Thoracic aorta (tissue), 2 donors: ENCODE measurements around the gene USP36. TPM values are rescaled to one million over a fixed set of nuclear protein-coding genes. Genes with fewer than 3 reads are reported as not detected.
"Not testable (repeated sequence)": the region's sequence is repeated elsewhere in the genome, so short reads cannot be mapped to it uniquely, and the experiment has no call there.

Experiments
- ATAC-seq: fragments of 150-250 bp; one replicate; pipeline ENCODE4 v1.8.0; 2017; ENCODE audit warnings: low read depth; ENCODE audit not compliant: insufficient number of reproducible peaks, low FRiP score
- DNase-seq: peaks from one replicate; pipeline ENCODE4 v3.0.0-alpha.2; 2020; ENCODE audit warnings: low spot score
- H3K27ac ChIP-seq, 2 donors: fragments of 200-600 bp; sonication (generic); 1 replicate in 1 of 2; 2 replicates in 1 of 2; pipeline ENCODE4 v1.5.1; 2016; ENCODE audit warnings: mild to moderate bottlenecking in 2 of 2, moderate library complexity in 2 of 2
- H3K27me3 ChIP-seq: fragments of 200-600 bp; sonication (generic); replicated peaks from 2 replicates; pipeline ENCODE4 v1.6.0; 2016; ENCODE audit warnings: mild to moderate bottlenecking; ENCODE audit not compliant: insufficient read depth
- H3K36me3 ChIP-seq: fragments of 200-600 bp; sonication (generic); one replicate; pipeline ENCODE4 v1.5.1; 2016
- H3K4me1 ChIP-seq, 2 donors: fragments of 200-600 bp; sonication (generic); 1 replicate in 1 of 2; 2 replicates in 1 of 2; pipeline versions ENCODE4 v1.5.1 to v1.6.0; 2016; ENCODE audit warnings: low read depth in 2 of 2, mild to moderate bottlenecking in 1 of 2; ENCODE audit not compliant: control insufficient read depth in 1 of 2
- H3K4me3 ChIP-seq: fragments of 200-600 bp; sonication (generic); 2 replicates; pipeline ENCODE4 v1.5.1; 2016; ENCODE audit warnings: mild to moderate bottlenecking
- H3K9me3 ChIP-seq: fragments of 200-600 bp; sonication (generic); 2 replicates; pipeline ENCODE4 v1.5.1; 2016
- total RNA-seq, 2 donors: library from RNA; depleted of rRNA; stranded (reverse); fragments of >200 nt; gene quantifications; one replicate each; pipeline versions ENCODE4 v1.1.0 to v1.2.3, GENCODE V29; 2016
- TF ChIP-seq, protein P1 (sequence below): fragments of 200-600 bp; sonication (generic); IDR thresholded peaks from one replicate; pipeline ENCODE4 v1.5.1; 2019; ENCODE audit warnings: antibody characterized with exemption

The USP36 gene
- total RNA-seq, 2 donors from 2014 or later = 40.3 to 95.9 TPM

DNA sequence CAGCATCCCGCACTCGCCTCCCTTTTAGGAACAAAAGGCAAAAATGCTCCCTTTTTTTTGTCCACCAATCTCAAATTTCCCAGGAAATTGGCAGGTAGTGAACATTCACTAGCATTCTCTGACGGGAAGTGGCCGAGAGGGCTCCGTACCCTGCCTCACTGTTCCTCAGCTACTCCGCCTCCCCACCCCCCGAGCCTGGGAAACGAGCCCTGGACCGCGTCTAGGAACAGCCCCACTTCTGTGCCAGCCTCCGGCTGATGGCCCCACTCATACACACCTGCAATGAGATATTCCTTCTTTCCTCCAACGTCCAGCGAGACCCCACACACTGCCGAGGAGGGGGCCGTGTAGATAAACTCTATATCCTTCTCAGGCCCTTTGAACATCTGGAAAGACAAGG, 30.0 kb upstream of the USP36 start:
- Histone ChIP-seq H3K27me3 (no peaks in the 10 kb centered on the region), H3K4me1 (peaks cover 22 to 35% of the 10 kb centered on the region in 2 donors), H3K36me3 (peaks cover 29% of the 10 kb centered on the region), H3K27ac (no peak overlapping the region), H3K4me3 (no peak overlapping the region), H3K9me3 (no peaks in the 10 kb centered on the region)
- TF ChIP-seq, protein P1, sequence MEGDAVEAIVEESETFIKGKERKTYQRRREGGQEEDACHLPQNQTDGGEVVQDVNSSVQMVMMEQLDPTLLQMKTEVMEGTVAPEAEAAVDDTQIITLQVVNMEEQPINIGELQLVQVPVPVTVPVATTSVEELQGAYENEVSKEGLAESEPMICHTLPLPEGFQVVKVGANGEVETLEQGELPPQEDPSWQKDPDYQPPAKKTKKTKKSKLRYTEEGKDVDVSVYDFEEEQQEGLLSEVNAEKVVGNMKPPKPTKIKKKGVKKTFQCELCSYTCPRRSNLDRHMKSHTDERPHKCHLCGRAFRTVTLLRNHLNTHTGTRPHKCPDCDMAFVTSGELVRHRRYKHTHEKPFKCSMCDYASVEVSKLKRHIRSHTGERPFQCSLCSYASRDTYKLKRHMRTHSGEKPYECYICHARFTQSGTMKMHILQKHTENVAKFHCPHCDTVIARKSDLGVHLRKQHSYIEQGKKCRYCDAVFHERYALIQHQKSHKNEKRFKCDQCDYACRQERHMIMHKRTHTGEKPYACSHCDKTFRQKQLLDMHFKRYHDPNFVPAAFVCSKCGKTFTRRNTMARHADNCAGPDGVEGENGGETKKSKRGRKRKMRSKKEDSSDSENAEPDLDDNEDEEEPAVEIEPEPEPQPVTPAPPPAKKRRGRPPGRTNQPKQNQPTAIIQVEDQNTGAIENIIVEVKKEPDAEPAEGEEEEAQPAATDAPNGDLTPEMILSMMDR = no peak
- ATAC-seq (no peak), DNase-seq (no peak)

DNA sequence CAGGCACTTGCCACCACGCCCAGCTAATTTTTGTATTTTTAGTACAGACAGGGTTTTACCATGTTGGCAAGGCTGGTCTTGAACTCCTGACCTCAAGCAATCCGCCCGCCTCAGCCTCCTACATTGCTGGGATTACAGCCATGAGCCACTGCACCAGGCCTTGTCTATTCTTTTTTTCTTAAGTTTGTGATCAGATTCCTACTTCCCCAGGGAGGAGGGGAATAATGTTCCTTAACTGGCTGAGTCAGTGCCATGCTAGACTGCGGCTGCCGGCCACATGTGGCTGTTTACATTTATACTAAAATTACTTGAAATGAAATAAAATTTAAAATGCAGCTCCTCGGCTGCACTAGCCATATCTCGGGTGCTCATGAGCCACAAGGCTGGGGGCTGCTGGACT, 27.8 kb upstream of the USP36 start:
- DNase-seq (no peak), ATAC-seq (peak; percentile 11)
- Histone ChIP-seq H3K27me3 (no peaks in the 10 kb centered on the region), H3K36me3 (peaks cover 33% of the 10 kb centered on the region), H3K4me1 (peaks cover 6 to 22% of the 10 kb centered on the region in 2 donors), H3K9me3 (no peaks in the 10 kb centered on the region), H3K4me3 (no peak overlapping the region), H3K27ac (peak overlapping the region in 1 of 2 donors; percentile 20)
- TF ChIP-seq, protein P1 = no peak

DNA sequence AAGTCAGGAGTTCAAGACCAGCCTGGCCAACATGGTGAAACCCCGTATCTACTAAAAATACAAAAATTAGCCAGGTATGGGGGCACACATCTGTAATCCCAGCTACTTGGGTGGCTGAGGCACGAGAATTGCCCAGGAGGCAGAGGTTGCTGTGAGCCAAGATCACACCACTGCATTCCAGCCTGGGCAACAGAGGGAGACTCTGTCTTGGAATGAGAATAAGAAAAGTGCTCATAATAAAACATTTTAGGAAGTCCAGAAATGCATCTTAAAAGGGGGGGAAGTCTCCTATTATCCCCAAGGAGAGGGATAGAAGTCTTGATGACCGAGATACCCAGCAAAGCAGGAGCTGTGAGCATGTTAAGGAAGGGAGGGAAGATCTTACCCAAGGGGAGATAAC, 26.4 kb upstream of the USP36 start:
- ATAC-seq, H3K27me3 ChIP-seq, H3K4me3 ChIP-seq, H3K9me3 ChIP-seq, DNase-seq: not testable (repeated sequence)
- peaks cover 10 to 25% of the 10 kb centered on the region in 2 donors for H3K4me1 ChIP-seq
- peaks cover 27% of the 10 kb centered on the region for H3K36me3 ChIP-seq
- peak overlapping the region; percentile 2 to 26 for H3K27ac ChIP-seq

DNA sequence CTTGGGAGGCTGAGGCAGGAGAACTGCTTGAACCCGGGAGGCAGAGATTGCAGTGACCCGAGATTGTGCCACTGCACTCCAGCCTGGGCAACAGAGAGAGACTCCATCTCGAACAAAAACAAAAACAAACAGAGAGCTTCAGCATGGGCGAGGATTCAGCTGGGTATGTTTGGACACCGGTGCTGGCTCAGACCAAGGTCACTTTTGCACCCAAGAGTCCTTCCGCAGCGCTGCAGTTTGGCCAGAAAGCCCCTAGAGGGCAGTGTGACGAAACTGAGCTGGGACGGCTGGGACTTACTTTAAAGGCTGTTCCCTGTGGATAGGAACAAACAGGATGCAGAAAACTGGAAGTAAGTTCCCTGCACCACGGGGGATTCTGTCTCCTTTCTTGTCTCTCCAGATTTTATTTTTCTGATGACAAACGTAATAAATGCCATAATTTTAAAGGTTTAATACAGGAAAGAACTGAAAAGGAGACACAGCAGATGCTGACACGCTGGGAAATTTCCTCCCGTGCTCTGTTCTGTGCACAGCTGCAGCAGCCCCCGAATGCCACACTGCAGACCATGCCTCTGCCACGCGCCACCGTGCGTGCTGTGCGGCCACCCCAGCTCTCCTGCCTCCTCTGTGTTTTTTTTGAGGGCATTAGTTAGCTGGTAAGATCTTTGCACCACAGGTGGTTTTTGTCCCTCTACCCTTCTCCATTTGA, 25.2 kb upstream of the USP36 start:
- Histone ChIP-seq H3K27ac (peak overlapping the region; percentile 33 to 37), H3K4me3 (no peak overlapping the region), H3K27me3 (no peaks in the 10 kb centered on the region), H3K36me3 (peaks cover 24% of the 10 kb centered on the region), H3K4me1 (peaks cover 16 to 34% of the 10 kb centered on the region in 2 donors), H3K9me3 (no peaks in the 10 kb centered on the region)
- DNase-seq = peak; percentile 38
- ATAC-seq = no peak
- TF ChIP-seq, protein P1 = peak; percentile 91

DNA sequence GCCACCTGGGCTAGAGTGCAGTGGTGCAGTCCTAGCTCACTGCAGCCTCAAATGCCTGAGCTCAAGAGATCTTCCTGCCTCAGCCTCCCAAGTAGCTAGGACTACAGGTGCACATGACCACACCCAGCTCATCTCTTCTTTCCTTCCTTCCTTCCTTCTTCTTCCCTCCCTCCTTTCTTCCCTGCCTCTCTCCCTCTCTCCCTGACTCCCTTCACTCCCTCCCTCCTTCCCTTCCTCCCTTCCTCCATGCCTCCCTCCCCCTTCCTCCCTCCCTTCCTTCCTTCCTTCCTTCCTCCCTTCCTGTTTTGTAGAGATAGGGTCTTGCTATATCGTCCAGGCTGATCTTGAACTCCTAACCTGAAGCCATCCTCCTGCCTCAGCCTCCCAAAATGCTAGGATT, 23.5 kb upstream of the USP36 start:
- ATAC-seq (no peak), DNase-seq (no peak)
- peaks cover 10% of the 10 kb centered on the region for H3K36me3 ChIP-seq
- H3K27me3 ChIP-seq = no peaks in the 10 kb centered on the region
- no peak overlapping the region for H3K4me3 ChIP-seq
- no peaks in the 10 kb centered on the region for H3K9me3 ChIP-seq
- peak overlapping the region; percentile 37 to 87 for H3K27ac ChIP-seq
- TF ChIP-seq, protein P1 = no peak
- H3K4me1 ChIP-seq = peaks cover 16 to 34% of the 10 kb centered on the region in 2 donors
